ENCODE results near the gene COL28A1.

DNA sequence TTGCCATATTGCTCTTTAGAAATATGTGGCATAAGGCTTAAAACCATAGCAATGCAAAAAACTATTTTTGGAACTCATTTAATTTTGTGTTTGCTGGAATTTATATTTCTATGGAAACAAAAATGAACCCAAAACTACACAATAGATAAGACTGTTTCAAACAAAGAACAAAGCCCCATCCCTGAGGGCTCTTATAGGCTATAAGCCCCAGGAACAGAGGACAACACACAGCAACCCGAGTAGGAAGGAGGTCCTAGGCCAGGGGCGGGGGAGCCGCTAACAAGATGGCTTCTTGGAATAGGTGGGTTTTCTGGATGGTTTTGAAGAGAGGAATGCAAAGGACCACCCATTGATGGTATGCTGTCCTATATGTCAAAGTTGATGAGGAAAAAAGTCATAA is 8.6 kb downstream of the COL28A1 start:
- TF ChIP-seq, protein P1, sequence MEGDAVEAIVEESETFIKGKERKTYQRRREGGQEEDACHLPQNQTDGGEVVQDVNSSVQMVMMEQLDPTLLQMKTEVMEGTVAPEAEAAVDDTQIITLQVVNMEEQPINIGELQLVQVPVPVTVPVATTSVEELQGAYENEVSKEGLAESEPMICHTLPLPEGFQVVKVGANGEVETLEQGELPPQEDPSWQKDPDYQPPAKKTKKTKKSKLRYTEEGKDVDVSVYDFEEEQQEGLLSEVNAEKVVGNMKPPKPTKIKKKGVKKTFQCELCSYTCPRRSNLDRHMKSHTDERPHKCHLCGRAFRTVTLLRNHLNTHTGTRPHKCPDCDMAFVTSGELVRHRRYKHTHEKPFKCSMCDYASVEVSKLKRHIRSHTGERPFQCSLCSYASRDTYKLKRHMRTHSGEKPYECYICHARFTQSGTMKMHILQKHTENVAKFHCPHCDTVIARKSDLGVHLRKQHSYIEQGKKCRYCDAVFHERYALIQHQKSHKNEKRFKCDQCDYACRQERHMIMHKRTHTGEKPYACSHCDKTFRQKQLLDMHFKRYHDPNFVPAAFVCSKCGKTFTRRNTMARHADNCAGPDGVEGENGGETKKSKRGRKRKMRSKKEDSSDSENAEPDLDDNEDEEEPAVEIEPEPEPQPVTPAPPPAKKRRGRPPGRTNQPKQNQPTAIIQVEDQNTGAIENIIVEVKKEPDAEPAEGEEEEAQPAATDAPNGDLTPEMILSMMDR (IDR thresholded peaks at IDR 0.05; ENCODE audit: insufficient read depth, low read length, poor library complexity, severe bottlenecking): no peak
- no peak for TF ChIP-seq EZH2phosphoT487 (conservative IDR thresholded peaks at IDR 0.05; ENCODE audit: low read length)

All from SU-DHL-6 (cell line).